RKO (cell line): ENCODE results near the gene ACAP1.

Experiments used
- DNase-seq: peaks from one replicate; pipeline ENCODE4 v3.0.0-alpha.2; 2016; ENCODE audit warnings: low spot score

Gene ACAP1

GRCh38 chr17:7336240-7337175, at the start of gene ACAP1:
Gene ACAP1, plus strand, starts transcription at chr17:7336529. Its CDS starts 206 bp downstream, at chr17:7336735.
- no peak for DNase-seq

- DNase-seq: no peak
Observed at GRCh38 chr17:7289256-7290032, 46.9 kb upstream of the ACAP1 start.

GRCh38 chr17:7290166-7290565, 46.2 kb upstream of the ACAP1 start:
- no peak for DNase-seq

- no peak for DNase-seq
Observed at GRCh38 chr17:7290685-7291084, 45.6 kb upstream of the ACAP1 start.

GRCh38 chr17:7292194-7292593, 44.1 kb upstream of the ACAP1 start:
- no peak for DNase-seq

GRCh38 chr17:7292729-7293128, 43.6 kb upstream of the ACAP1 start:
- no peak for DNase-seq

GRCh38 chr17:7293159-7293558, 43.2 kb upstream of the ACAP1 start:
- no peak for DNase-seq

- DNase-seq: no peak
Observed at GRCh38 chr17:7293816-7294613, 42.3 kb upstream of the ACAP1 start.

GRCh38 chr17:7294614-7295153, 41.6 kb upstream of the ACAP1 start, which contains the start of gene YBX2:
Gene YBX2, minus strand, starts transcription at chr17:7294639. Its CDS starts 139 bp downstream, at chr17:7294500.
- DNase-seq: no peak

- no peak for DNase-seq
Observed at GRCh38 chr17:7295230-7296180, 40.8 kb upstream of the ACAP1 start.

GRCh38 chr17:7296189-7296861, 40.0 kb upstream of the ACAP1 start:
- DNase-seq: peak; percentile 88

- DNase-seq: no peak
Observed at GRCh38 chr17:7304179-7304578, 32.1 kb upstream of the ACAP1 start.

GRCh38 chr17:7306911-7307685, 29.2 kb upstream of the ACAP1 start, which contains the start of gene EIF5A:
Gene EIF5A, plus strand, starts transcription at chr17:7307628. Its CDS starts 2,008 bp downstream, at chr17:7309636.
- peak; percentile 100 for DNase-seq

- DNase-seq: peak; percentile 37
Observed at GRCh38 chr17:7307686-7308624, 28.4 kb upstream of the ACAP1 start.

GRCh38 chr17:7308625-7309433, 27.5 kb upstream of the ACAP1 start:
- peak; percentile 82 for DNase-seq

- DNase-seq: no peak
Observed at GRCh38 chr17:7309628-7310027, 26.7 kb upstream of the ACAP1 start.

GRCh38 chr17:7311110-7311705, 25.1 kb upstream of the ACAP1 start:
- DNase-seq: no peak
